NK-92 (cell line): ENCODE results near the gene BEND3.
"Not testable (repeated sequence)": the region's sequence is repeated elsewhere in the genome, so short reads cannot be mapped to it uniquely, and the experiment has no call there.

Experiments used
- DNase-seq: peaks from one replicate; lab custom pipeline; 2025; ENCODE audit not compliant: unreplicated experiment; lab: John Stamatoyannopoulos, UW

Gene BEND3

DNA sequence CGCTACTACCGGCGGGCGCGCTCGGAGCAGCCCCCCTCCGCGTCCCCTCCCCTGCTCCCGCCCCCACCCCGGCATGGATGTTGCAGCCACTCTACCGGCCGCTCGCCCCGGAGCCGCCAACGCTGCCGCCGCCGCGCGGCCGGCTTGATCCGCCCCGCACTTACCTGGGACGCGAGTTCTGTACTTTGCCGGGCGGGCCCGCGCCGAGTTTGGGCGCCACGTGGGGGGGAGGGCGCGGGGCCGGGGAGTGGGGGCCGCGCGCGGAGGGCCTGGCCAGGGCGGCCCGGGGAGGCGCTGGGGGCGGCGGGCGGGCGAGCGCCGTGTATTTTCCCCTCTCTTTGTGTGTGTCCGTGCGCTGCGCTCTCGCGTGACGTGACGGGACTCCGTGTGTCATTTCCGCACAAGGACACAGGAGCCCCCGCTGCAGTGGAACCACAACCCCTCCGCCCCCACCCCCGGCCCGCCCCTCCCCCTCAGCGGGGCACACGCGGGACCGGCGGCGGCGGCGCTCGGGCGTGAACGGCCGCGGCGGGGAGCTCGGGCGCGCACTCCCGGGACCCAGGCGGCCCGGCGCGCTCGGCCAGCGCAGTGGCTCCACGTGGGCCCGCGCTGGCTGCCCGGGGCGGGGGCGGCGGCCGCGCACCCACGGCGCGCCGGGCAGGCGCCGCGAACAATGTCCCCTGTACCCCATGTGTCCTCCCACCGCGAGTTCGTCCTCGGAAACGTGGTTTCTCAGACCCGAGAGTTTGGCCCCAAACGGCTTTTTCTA is at the start of gene BEND3:
Gene BEND3, minus strand, starts transcription at position 590 of the 769 bp plus-strand sequence. CDS start 16,230 bp downstream, outside the sequence.
- DNase-seq = no peak

- DNase-seq = not testable (repeated sequence)
These were observed 49.0 kb upstream of the BEND3 start for GRCh38 chr6:107164299-107164698.

- no peak for DNase-seq
These were observed 46.2 kb upstream of the BEND3 start for GRCh38 chr6:107161521-107161920.

GRCh38 chr6:107156617-107157016 is 41.3 kb upstream of the BEND3 start:
- DNase-seq = no peak

- no peak for DNase-seq
These were observed 39.5 kb upstream of the BEND3 start for GRCh38 chr6:107154801-107155160.

DNA sequence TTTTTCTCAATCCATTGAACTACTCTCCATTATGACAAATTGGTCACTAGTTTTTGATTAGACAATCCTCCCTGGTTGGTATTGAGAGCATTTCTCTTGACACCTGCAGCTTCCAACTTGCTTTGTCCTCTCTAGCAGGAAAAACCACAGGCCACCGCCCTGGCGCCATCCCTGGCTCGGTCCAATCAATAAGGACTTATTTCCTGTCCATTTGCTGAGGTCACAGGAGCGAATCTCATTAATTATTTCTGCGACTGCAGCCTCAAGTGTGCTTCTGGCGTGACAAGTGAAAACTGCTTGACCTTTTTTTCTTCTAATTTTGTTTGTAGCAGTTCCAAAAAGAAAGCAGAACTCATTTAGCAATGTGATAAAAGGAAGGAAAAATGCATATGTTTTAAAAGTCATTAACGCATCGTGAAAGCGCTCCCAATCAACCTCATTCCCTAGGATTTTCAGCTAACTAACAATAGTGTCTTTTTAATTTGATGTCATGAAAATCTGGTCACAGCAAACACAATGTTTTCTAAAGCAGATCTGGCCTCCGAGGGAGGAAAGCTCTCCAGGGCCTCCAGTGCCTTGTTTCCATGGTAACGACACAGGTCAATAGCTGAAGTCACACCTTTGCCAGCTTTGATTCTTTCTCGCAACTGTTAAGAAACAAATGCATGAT is 39.0 kb upstream of the BEND3 start:
- no peak for DNase-seq

GRCh38 chr6:107152638-107153430 is 37.5 kb upstream of the BEND3 start:
- DNase-seq = no peak

- DNase-seq = no peak
These were observed 29.4 kb upstream of the BEND3 start for GRCh38 chr6:107144666-107145065.

DNA sequence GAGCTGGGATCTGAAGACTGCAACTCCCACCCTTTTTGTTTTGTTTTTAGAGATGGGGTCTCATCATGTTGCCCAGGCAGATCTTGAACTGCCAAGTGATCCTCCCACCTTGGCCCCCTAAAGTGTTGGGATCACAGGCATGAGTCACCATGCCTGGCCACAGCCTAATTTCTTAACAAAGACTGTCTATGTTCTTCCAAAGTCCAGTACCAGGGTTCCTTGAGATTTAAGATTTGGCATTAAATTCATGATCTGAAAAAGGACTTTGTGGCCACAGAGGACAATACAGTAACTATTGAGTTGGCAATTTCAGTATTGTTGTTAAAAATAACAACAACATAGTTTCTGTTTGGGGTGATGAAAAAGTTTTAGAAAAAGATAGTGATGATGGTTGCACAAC is 28.7 kb upstream of the BEND3 start:
- no peak for DNase-seq

DNA sequence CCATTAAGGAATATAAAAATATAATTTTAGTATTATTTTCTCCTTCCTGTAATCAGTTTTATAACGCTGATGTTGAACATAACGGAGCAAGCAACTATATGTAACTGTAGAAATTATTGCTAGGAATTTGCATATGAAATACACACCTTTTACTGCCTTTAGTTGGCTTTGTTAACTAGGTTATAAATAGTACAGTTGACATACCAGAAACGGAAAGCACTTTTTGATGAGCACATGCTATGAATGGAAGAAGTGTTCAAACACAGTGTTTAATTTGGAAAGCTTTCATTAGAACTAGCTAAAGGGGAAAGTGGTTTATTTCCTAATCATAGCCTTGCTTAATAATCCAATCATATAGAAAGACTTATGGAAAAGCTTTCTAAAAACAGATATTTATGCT is 25.3 kb upstream of the BEND3 start:
- no peak for DNase-seq

DNA sequence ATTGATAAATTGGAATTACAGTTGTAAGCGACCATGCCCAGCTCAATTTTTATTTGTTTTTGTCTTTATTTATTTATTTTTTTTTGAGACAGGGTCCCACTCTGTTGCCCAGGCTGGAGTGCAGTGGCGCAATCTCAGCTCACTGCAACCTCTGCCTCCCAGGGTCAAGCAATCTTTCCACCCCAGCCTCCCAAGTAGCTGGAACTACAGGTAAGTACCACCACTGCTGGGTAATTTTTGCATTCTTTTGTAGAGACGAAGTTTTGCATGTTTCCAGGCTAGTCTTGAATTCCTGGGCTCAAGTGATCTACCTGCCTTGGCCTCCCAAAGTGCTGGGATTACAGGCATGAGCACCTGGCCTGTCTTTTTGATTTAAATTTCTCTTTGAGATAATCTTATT is 21.0 kb upstream of the BEND3 start:
- DNase-seq = not testable (repeated sequence)

DNA sequence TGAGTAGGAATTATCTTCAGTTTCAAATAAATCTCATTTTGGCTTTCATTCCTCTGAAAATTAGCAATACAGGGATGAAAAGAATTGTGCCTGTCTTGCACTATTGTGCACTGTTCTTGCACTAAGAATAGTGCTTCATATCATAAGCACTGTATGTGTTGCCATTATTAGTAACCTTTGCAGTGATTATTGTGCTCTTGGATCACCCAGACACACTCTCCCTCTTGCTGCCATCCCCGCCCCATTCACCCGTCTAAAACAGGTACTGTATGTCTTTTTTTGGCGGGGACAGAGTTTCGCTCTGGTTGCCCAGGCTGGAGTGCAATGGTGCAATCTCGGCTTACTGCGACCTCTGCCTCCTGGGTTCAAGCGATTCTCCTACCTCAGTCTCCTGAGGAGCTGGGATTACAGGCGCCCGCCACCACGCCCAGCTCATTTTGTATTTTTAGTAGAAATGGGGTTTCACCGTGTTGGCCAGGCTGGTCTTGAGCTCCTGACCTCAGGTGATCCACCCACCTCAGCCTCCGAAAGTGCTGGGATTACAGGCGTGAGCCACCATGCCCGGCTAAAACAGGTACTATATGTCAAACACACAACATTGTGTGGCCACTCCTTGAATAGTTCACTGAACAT is 19.8 kb upstream of the BEND3 start:
- DNase-seq = not testable (repeated sequence)

DNA sequence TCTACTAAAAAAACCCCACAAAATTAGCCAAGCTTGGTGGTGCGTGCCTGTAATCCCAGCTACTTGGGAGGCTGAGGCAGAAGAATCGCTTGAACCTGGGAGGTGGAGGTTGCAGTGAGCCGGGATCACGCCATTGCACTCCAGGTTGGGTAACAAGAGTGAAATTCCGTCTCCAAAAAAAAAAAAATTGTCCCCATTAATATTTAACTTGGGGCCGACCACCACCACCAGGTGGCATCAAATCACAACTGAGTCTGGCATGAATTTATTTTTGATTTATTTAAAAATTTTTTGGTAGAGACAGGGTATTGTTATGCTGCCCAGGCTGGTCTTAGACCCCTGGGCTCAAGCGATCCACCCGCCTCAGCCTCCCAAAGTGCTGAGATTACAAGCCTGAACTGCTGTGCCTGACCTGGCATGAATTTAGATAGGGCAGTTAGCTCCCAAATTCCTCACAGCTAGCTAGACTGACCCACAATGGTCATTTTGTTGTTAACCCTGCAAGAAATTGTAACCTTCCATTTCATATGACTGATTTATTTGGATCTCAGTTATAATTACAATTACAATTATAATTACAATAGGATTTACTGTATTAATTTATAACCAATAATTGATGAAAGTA is 17.1 kb upstream of the BEND3 start:
- DNase-seq = no peak

DNA sequence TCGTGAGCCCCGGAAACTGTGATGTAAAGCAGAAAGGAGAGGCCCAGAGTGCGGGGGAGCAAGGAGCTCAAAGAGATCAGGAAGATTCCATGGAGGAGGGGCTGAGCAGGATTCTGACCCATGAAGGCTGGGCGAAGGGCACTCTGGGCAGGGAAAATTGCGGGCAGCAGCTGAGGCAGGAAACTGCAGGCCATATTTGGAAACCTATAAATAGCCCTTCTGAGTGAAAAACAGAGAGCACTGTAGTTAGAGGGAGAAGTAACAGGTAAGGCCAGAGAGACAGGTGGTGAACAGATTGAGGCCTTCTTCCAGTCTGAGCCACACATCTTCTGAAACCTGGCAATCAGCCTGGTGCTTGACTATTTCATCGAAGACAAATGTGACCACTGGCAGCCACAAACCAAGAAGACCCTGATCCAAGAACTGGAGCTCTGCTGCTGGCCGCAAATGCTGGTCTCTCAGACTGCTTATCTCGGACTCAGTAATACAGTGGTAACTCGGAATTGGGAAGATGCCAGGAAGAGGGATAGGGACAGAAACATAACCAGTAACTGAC is 14.1 kb upstream of the BEND3 start:
- no peak for DNase-seq

DNA sequence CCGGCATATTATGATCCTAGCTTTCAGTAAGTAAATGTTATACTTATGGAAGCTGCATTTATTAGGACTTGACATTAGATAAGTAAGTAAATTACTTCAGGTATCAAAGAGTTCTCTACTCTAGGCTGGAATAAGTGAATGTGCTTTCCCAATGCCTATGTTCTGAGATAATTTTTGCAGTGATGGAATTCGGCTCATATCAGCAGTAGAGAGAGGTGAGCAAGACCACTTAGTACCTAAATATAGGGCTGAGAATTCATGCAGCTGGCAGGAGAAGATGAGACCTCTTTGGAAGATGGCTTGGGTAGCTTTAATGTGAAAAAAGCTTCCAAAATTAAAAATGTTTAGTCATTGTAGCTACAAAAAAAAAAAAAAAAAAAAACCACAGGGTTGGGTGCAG is 13.3 kb upstream of the BEND3 start:
- DNase-seq = no peak

DNA sequence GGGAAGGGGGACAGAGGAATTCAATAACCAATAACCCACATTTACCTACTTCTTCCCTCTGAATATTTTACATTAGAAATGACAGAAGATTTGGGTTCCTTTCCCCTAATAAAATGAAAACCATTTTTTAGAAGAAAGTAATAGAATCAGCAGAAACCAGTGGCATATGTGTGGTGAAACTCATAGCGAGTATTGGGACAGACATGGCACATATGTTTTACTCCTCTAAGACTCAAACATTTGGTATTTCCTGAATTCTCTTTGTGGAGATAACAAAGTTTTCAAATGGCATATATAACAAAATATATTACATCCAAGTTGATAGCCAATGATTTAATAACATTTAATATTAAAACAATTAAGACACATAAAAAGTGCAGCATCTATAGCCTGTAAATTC is 12.9 kb upstream of the BEND3 start:
- no peak for DNase-seq

GRCh38 chr6:107125771-107126170 is 10.5 kb upstream of the BEND3 start:
- DNase-seq = no peak

GRCh38 chr6:107124934-107125348 is 9.6 kb upstream of the BEND3 start:
- no peak for DNase-seq

DNA sequence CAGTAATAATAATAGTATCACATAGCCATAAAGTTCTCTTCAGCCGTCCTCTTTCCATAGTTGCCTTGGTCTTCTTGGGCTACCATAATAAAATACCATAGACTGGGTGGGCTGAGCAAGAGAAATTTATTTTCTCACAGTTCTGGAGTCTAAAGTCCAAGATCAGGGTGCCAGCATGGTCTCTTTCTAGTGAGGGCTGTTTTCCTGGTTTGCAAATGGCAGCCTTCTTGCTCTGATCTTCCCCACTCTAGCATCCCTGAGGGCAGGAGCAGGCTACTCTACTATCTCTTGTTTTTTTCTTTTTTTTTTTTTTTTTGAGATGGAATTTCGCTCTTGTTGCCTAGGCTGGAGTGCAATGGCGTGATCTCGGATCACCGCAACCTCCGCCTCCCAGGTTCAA is 8.2 kb upstream of the BEND3 start:
- no peak for DNase-seq

DNA sequence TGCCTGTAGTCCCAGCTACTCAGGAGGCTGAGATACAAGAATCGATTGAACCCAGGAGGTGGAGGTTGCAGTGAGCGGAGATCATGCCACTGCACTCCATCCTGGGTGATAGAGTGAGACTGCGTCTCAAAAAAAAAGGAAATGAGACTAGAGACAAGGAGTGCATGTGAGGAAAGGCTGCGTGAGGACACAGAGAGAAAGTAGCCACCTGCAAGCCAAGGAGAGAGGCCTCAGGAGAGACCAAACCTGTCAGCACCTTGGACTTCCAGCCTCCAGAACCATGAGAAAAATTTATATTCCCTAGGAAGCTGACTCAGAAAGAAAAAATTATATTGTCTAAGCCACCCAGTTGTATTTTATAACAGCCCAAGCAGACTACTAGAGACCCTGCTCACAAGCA is 7.4 kb upstream of the BEND3 start:
- no peak for DNase-seq
